Type B pancreatic cell (in vitro differentiated cells): ENCODE data around the gene TIFAB. TPM values are rescaled to one million over a fixed set of nuclear protein-coding genes. Genes with fewer than 3 reads are reported as not detected.

Experiments
- DNase-seq: peaks from one replicate; pipeline ENCODE4 v3.0.0; 2021; ENCODE audit warnings: mixed read lengths; ENCODE audit not compliant: unreplicated experiment; ENCODE audit errors: extremely low spot score
- H3K27ac Mint-ChIP-seq: 2 replicates; pipeline ENCODE4 v1.8.0; 2021; ENCODE audit warnings: mild to moderate bottlenecking, mixed read lengths
- H3K27me3 Mint-ChIP-seq: 2 replicates; pipeline ENCODE4 v1.8.0; 2021; ENCODE audit warnings: mixed read lengths
- H3K36me3 Mint-ChIP-seq: 2 replicates; pipeline ENCODE4 v1.8.0; 2021; ENCODE audit warnings: mixed read lengths
- H3K4me1 Mint-ChIP-seq: one replicate; pipeline ENCODE4 v1.8.0; 2021; ENCODE audit warnings: mixed read lengths; ENCODE audit not compliant: unreplicated experiment
- H3K4me3 Mint-ChIP-seq: 2 replicates; pipeline ENCODE4 v1.8.0; 2021; ENCODE audit warnings: mild to moderate bottlenecking, mixed read lengths
- H3K9me3 Mint-ChIP-seq: 2 replicates; pipeline ENCODE4 v1.8.0; 2021; ENCODE audit warnings: mixed read lengths
- CTCF ChIP-seq: fragments of 200-600 bp; sonication (generic); conservative IDR thresholded peaks from 2 replicates; pipeline ENCODE4 v1.5.0; 2021; ENCODE audit warnings: antibody characterized with exemption, mild to moderate bottlenecking
- total RNA-seq: library from RNA; stranded (reverse); gene quantifications from 2 replicates; pipeline ENCODE4 v1.2.1, GENCODE V29; 2021; ENCODE audit warnings: low replicate concordance

TIFAB gene
- total RNA-seq, 1 donor from 2014 or later, result not detected

DNA sequence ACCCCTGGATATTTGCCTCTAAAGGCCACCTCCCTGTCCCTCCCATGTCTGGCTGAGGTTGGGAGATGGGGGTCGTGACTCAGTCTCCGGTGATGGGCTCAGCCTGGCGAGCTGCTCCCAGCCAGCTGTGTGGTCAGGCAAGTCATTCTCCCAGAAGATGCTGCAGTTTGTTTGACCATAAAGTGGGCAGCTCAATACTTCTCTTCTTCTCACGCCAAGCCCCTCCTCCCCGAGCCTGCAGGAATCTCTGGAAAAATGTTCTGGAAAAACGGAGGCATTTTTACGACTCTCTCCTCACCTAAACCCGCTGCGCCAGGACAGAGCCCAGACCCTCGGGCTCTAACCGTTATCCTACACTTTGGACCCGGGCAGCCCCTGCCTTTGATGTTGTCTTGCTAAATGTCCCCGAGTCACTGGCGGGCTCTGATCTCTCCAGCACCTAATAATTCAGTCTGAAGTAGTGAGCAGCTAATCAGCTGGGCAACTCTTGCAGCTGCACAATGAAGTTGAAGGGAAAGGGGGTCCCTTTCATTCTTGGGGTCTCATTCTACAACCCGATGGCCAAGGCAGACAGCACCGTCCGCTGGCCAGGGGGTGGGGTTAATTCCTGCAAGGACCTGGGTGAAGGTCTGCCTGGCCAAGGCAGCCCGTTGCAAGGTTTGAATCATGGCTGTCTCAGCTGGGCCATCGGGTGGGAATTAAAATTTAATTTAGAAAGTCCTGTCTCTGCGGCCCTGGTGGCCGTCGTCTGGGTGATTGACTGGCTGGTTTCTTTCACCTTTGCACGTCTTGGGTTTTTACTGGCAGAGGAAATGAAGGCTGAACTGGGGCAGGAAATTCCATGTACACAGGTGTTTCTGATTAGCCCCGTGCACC lies 17.3 kb downstream of the TIFAB start:
- Mint-ChIP-seq H3K27me3 (peaks cover 4% of the 10 kb centered on the region), H3K9me3 (no peaks in the 10 kb centered on the region), H3K4me1 (peaks cover 40% of the 10 kb centered on the region), H3K36me3 (no peaks in the 10 kb centered on the region), H3K4me3 (peak overlapping the region; percentile 34), H3K27ac (no peak overlapping the region)
- DNase-seq, result no peak
- no peak for TF ChIP-seq CTCF

- Mint-ChIP-seq H3K9me3 (peaks cover 3% of the 10 kb centered on the region), H3K4me3 (no peak overlapping the region)
Observed at GRCh38 chr5:135433681-135434426, 18.3 kb downstream of the TIFAB start.

DNA sequence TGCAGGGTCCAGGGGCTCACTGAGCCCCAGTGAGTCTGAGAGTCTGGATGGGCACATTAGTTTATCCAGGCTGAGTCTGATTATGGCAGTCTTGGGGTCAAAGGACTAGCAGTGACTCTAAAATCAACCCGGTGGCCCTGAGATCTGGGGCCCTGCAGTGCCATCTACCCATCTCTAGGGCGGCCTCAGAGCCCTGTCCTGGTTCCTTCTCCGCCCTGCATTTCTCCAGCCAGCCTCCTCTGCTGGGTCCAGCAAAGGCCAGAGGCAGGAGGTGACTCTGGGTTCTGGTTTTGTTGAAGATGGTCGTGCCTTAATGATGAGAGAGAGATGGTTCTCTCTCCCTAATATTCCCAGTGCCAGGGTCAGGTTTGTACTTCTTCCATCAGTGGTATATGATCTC lies 20.0 kb downstream of the TIFAB start:
- DNase-seq, result no peak
- Mint-ChIP-seq H3K4me1 (peaks cover 43% of the 10 kb centered on the region), H3K27me3 (peaks cover 4% of the 10 kb centered on the region)

More at GRCh38 chr5:135433681-135434426, 18.3 kb downstream of the TIFAB start:
- Mint-ChIP-seq H3K36me3 (no peaks in the 10 kb centered on the region), H3K4me1 (peaks cover 48% of the 10 kb centered on the region), H3K27ac (no peak overlapping the region), H3K27me3 (peaks cover 4% of the 10 kb centered on the region)
- TF ChIP-seq CTCF, result no peak
- no peak for DNase-seq

GRCh38 chr5:135430135-135430437 lies 22.1 kb downstream of the TIFAB start:
- peaks cover 30% of the 10 kb centered on the region for H3K4me1 Mint-ChIP-seq
- H3K4me3 Mint-ChIP-seq, result no peak overlapping the region

More for the DNA sequence above, 20.0 kb downstream of the TIFAB start:
- peaks cover 8% of the 10 kb centered on the region for H3K9me3 Mint-ChIP-seq
- TF ChIP-seq CTCF, result no peak
- no peak overlapping the region for H3K27ac Mint-ChIP-seq
- no peak overlapping the region for H3K4me3 Mint-ChIP-seq
- H3K36me3 Mint-ChIP-seq, result no peaks in the 10 kb centered on the region

More at GRCh38 chr5:135430135-135430437, 22.1 kb downstream of the TIFAB start:
- no peak for TF ChIP-seq CTCF
- DNase-seq, result no peak
- Mint-ChIP-seq H3K36me3 (no peaks in the 10 kb centered on the region), H3K27me3 (peaks cover 8% of the 10 kb centered on the region), H3K27ac (no peak overlapping the region), H3K9me3 (peaks cover 8% of the 10 kb centered on the region)
